ENCODE results near the gene DNMBP.
A peak's percentile ranks its signal among the peaks of the same experiment; 100 is the strongest.

GRCh38 chr10:99927721-99928280, 81.9 kb downstream of the DNMBP start:
- TF ChIP-seq CTCF (IDR thresholded peaks at IDR 0.05), result no peak
- peak in 1 of 4 donors; percentile 19 for TF ChIP-seq POLR2AphosphoS5 (IDR thresholded peaks at IDR 0.05)
- peak in 1 of 2 donors; percentile 30 for TF ChIP-seq POLR2A (IDR thresholded peaks at IDR 0.05)

Measured in sigmoid colon (tissue), 4 donors.